Measurements from ENCODE around the gene GPX6.
"Not testable (repeated sequence)": the region's sequence is repeated elsewhere in the genome, so short reads cannot be mapped to it uniquely, and the experiment has no call there.

Gene GPX6

GRCh38 chr6:28515676-28516075 lies at the start of gene GPX6:
Gene GPX6, minus strand, starts transcription at chr6:28515793. Its CDS starts 50 bp downstream, at chr6:28515743.
- no peak for DNase-seq

GRCh38 chr6:28563430-28564095 lies 48.0 kb upstream of the GPX6 start:
- DNase-seq, result no peak

- no peak for DNase-seq
These were observed 43.0 kb upstream of the GPX6 start for GRCh38 chr6:28558629-28559028.

- DNase-seq, result no peak
These were observed 39.5 kb upstream of the GPX6 start for GRCh38 chr6:28555136-28555535.

GRCh38 chr6:28553986-28554881 lies 38.6 kb upstream of the GPX6 start:
- DNase-seq, result no peak

- DNase-seq, result no peak
These were observed 37.9 kb upstream of the GPX6 start for GRCh38 chr6:28553384-28553985.

- DNase-seq, result no peak
These were observed 36.5 kb upstream of the GPX6 start for GRCh38 chr6:28551891-28552666.

- not testable (repeated sequence) for DNase-seq
These were observed 31.4 kb upstream of the GPX6 start for GRCh38 chr6:28547003-28547402.

GRCh38 chr6:28545955-28546354 lies 30.4 kb upstream of the GPX6 start:
- DNase-seq, result no peak

GRCh38 chr6:28543651-28544610 lies 28.3 kb upstream of the GPX6 start:
- DNase-seq, result peak; percentile 5

- peak; percentile 70 for DNase-seq
These were observed 27.1 kb upstream of the GPX6 start for GRCh38 chr6:28542440-28543296.

- no peak for DNase-seq
These were observed 26.4 kb upstream of the GPX6 start for GRCh38 chr6:28541996-28542395.

GRCh38 chr6:28537509-28538140 lies 22.0 kb upstream of the GPX6 start:
- peak; percentile 64 for DNase-seq

- no peak for DNase-seq
These were observed 21.5 kb upstream of the GPX6 start for GRCh38 chr6:28537065-28537464.

GRCh38 chr6:28534875-28535274 lies 19.3 kb upstream of the GPX6 start:
- no peak for DNase-seq

- no peak for DNase-seq
These were observed 18.7 kb upstream of the GPX6 start for GRCh38 chr6:28534306-28534705.

GRCh38 chr6:28531479-28532128 lies 16.0 kb upstream of the GPX6 start:
- no peak for DNase-seq

GRCh38 chr6:28530777-28531176 lies 15.2 kb upstream of the GPX6 start:
- no peak for DNase-seq

GRCh38 chr6:28525496-28526039 lies 10.0 kb upstream of the GPX6 start, which contains the start of gene GPX5:
Gene GPX5, plus strand, starts transcription at chr6:28525881. Its CDS starts 133 bp downstream, at chr6:28526014.
- no peak for DNase-seq

Measured in NCI-H524 treated with DMSO at 0.1 percent for 48 hours (cell line).